Psoas muscle (tissue), 8 donors: ENCODE measurements around the gene ZNF418. TPM values are rescaled to one million over a fixed set of nuclear protein-coding genes. Genes with fewer than 3 reads are reported as not detected.

Source experiments
- ATAC-seq, 4 donors: fragments of 200-7000 bp; cut with Tn5 transposase; one replicate each; pipeline ENCODE4 v1.9.1; 2020; ENCODE audit warnings: moderate library complexity in 3 of 4, mild to moderate bottlenecking in 2 of 4
- DNase-seq, 2 donors: peaks; one replicate each; pipeline ENCODE4 v3.0.0-alpha.2; 2020
- H3K27ac ChIP-seq: fragments of 200-600 bp; one replicate; pipeline ENCODE4 v1.8.0; 2022
- H3K27me3 ChIP-seq, 3 donors: fragments of 200-600 bp in 1 of 3; one replicate each; pipeline versions ENCODE4 v1.6.1 to v1.8.0; 2013 to 2022; ENCODE audit warnings: low read length in 2 of 3, mild to moderate bottlenecking in 2 of 3, moderate library complexity in 1 of 3; ENCODE audit not compliant: insufficient read depth in 3 of 3
- H3K36me3 ChIP-seq, 2 donors: fragments of 200-600 bp in 1 of 2; one replicate each; pipeline versions ENCODE4 v1.6.1 to v1.8.0; 2013 to 2022; ENCODE audit warnings: low read depth in 1 of 2, mild to moderate bottlenecking in 1 of 2, moderate library complexity in 1 of 2; ENCODE audit not compliant: insufficient read depth in 1 of 2
- H3K4me1 ChIP-seq: fragments of 200-600 bp; one replicate; pipeline ENCODE4 v1.8.0; 2022
- H3K4me3 ChIP-seq: fragments of 200-600 bp; one replicate; pipeline ENCODE4 v1.8.0; 2022; ENCODE audit warnings: mild to moderate bottlenecking
- H3K9me3 ChIP-seq: fragments of 200-600 bp; one replicate; pipeline ENCODE4 v1.8.0; 2022
- WGBS, 3 donors: extraction: QIAGEN DNeasy Blood & Tissue Kit; methylation state at CpG; one replicate each; pipeline versions ENCODE4 v1.1.6 to v1.1.7; 2013; 5-methylcytosine and 5-hydroxymethylcytosine counted together
- intact Hi-C, 2 donors: fragments of 100-400 bp; cut with DNase I; formaldehyde crosslinking; loops; one replicate each; pipeline versions ENCODE4 v1.11.0 to v1.14.2; 2022
- long read RNA-seq, 2 donors: library from polyadenylated mRNA; unstranded; transcript quantifications; one replicate each; pipeline ENCODE4 v2.0.0, GENCODE V29; 2021
- polyA plus RNA-seq, 3 donors: library from polyadenylated mRNA; stranded (reverse); fragments of 200-250 nt; gene quantifications; one replicate each; pipeline ENCODE4 v1.2.3, GENCODE V29; 2013
- total RNA-seq, 4 donors: library from RNA; stranded (reverse); fragmentation: NEBNext Ultra II Directional in 2 of 4; extraction: Animal tissue kit (Norgen Biotek cat#: 25700) in 2 of 4; gene quantifications; one replicate each; pipeline versions ENCODE4 v1.2.1 to v1.2.4, GENCODE V29; 2021 to 2023
- TF ChIP-seq, protein P1 (sequence below): fragments of 200-600 bp; IDR thresholded peaks from one replicate; pipeline ENCODE4 v1.8.0; 2022; ENCODE audit warnings: antibody characterized with exemption
- donor health status: healthy with polysubstance abuse.
- donor health status: DM: no; HTN: no; CAD: no; lungs with moderate emphysema.
- donor health status: Bipolar disorder and iron deficiency.
- donor health status: healthy.
- donor health status: DM: yes; HTN: yes; CAD: no.
- donor health status: DM: no; HTN: no; CAD: no.
- donor health status: DM: no; HTN: no; CAD: no.
- donor health status: DM: yes; HTN: yes; CAD: no.

The ZNF418 gene
- total RNA-seq (1 to 10 TPM; 2.7 to 6.1 (median 3.1) TPM), polyA plus RNA-seq (1 to 10 TPM in 2 of 3 donors, under 1 TPM in 1; 0.68 to 1.7 (median 1.6) TPM)
- long read RNA-seq, donor 1, partial matches to known transcripts: 0 of 1 reads
- long read RNA-seq, donor 1, other reads (novel, unspliced or antisense): 1 of 1 reads
- long read RNA-seq, donor 2, partial matches to known transcripts: 0 of 1 reads
- long read RNA-seq, donor 2, other reads (novel, unspliced or antisense): 1 of 1 reads

DNA sequence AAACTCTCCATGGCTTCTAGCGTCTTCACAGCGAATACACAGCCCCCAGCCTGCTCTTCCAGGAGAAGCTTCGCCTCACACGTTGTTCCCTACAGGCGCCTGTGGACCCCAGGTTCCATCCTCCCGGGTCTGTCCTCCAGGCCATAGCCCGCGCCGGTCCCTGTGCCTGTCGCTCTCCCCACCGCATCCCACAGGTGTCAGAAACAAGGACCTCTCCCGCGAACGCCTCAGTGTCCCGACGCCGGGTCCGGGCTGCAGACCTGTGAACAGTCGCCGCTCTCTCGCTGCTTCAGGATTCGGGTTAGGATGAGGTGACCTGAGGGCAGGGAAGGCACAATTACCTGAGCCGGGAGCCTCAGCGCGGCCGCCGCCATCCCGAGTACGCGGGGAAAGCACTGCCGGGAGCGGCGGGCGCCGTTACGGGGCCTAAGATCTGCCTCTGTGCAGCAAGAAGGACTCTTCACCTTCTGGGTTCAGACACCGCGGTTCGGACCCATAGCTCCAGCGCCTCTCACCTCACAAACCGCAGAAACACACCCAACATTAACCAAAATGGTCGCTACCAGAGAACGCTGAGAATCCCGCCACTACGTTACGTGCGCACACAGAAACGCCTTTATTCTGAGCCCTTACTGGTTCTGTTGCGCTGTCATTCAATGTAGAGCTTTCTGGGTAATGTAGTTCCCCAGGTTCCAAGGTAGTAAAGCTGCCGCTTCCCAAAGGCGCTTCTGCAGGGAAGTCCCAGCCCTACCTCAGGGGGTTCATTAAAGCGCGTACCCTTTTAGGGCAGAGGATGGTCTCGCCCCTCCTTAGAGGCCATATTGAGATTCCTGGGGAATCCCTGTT, at the start of gene ZNF418:
Gene ZNF418 (minus strand): TSS at position 583 of the 846 bp plus-strand sequence. CDS start 1,580 bp downstream, outside the sequence.
- Histone ChIP-seq H3K4me1 (no peaks in the 10 kb centered on the region), H3K27me3 (no peaks in the 10 kb centered on the region), H3K9me3 (peaks cover 78% of the 10 kb centered on the region), H3K27ac (peak within 1 kb of the TSS; percentile 58), H3K4me3 (peak within 1 kb of the TSS; percentile 81), H3K36me3 (peaks cover 6 to 15% of the 10 kb centered on the region in 2 donors)
- ATAC-seq (peak; percentile 93 to 100 (median 98)), DNase-seq (peak; percentile 39 to 65)
- intact Hi-C loops: no loop called here
- TF ChIP-seq, protein P1, sequence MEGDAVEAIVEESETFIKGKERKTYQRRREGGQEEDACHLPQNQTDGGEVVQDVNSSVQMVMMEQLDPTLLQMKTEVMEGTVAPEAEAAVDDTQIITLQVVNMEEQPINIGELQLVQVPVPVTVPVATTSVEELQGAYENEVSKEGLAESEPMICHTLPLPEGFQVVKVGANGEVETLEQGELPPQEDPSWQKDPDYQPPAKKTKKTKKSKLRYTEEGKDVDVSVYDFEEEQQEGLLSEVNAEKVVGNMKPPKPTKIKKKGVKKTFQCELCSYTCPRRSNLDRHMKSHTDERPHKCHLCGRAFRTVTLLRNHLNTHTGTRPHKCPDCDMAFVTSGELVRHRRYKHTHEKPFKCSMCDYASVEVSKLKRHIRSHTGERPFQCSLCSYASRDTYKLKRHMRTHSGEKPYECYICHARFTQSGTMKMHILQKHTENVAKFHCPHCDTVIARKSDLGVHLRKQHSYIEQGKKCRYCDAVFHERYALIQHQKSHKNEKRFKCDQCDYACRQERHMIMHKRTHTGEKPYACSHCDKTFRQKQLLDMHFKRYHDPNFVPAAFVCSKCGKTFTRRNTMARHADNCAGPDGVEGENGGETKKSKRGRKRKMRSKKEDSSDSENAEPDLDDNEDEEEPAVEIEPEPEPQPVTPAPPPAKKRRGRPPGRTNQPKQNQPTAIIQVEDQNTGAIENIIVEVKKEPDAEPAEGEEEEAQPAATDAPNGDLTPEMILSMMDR: no peak
- WGBS, 3 donors: 3 to 4% (median 3%) methylated on average over 49 to 54 of the region's 54 CpGs

DNA sequence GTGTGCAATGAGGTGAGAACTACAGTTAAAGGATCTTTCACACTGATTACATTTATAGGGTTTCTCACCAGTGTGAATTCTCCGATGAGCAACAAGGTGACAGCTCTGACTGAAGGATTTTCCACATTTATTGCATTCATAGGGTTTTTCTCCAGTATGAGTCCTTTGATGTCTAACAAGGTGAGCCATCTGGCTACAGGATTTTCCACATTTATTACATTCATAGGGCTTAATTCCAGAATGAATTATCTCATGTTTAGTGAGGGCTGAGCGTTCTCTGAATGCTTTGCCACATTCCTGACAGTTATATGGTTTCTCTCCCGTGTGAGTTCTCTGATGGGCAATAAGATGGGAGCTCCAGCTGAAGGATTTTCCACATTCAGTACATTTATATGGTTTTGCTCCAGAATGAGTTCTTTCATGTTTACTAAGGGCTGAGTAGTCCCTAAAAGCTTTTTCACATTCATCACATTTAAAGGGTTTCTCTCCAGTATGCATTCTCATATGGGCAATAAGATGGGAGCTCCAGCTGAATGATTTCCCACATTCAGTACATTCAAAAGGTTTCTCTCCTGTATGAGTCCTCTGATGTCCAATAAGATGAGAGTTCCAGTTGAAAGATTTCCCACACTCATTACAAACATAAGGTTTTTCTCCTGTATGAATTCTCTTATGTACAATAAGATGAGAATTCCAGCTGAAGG, 43.5 kb upstream of the ZNF418 start:
- Histone ChIP-seq H3K4me1 (no peaks in the 10 kb centered on the region), H3K27ac (no peak overlapping the region), H3K27me3 (peaks cover 0 to 1% (median 0%) of the 10 kb centered on the region in 3 donors), H3K4me3 (no peak overlapping the region), H3K36me3 (peaks cover 56 to 66% of the 10 kb centered on the region in 2 donors), H3K9me3 (peaks cover 98% of the 10 kb centered on the region)
- ATAC-seq (no peak), DNase-seq (no peak)
- TF ChIP-seq, protein P1: no peak
- intact Hi-C loops: no loop called here
- 97 to 99% (median 98%) methylated on average over 3 of the region's 3 CpGs for WGBS, 3 donors

DNA sequence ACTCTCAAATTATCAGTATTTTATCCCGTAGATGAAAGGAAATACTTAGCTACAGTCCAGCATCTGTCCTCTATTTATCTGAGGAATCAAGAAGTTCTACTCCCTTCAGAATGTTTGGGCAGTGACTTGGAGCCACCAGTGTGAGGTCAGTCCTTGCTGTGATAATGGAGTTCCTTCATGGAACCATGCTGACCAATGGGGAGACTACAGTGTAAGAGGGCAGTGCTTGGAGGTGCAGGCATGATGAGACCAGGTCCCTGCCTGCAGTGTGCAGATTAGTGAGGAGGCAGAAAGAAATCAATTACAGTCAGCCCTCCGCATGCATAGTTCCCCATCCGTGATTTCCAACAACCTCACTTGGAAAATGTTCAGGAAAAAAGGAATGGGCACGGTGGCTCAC, 39.2 kb upstream of the ZNF418 start, which contains the start of gene C19orf18:
Gene C19orf18 (minus strand): TSS at position 101 of the 400 bp plus-strand sequence. CDS start 102 bp downstream, outside the sequence.
- intact Hi-C loops: no loop called here
- WGBS, 3 donors: 97 to 98% (median 98%) methylated on average over 4 of the region's 4 CpGs
- Histone ChIP-seq H3K27ac (no peak within 1 kb of the TSS), H3K9me3 (peaks cover 87% of the 10 kb centered on the region), H3K4me1 (no peaks in the 10 kb centered on the region), H3K4me3 (no peak within 1 kb of the TSS), H3K27me3 (no peaks in the 10 kb centered on the region), H3K36me3 (peaks cover 21 to 26% of the 10 kb centered on the region in 2 donors)
- TF ChIP-seq, protein P1: no peak
- DNase-seq (no peak), ATAC-seq (no peak)

DNA sequence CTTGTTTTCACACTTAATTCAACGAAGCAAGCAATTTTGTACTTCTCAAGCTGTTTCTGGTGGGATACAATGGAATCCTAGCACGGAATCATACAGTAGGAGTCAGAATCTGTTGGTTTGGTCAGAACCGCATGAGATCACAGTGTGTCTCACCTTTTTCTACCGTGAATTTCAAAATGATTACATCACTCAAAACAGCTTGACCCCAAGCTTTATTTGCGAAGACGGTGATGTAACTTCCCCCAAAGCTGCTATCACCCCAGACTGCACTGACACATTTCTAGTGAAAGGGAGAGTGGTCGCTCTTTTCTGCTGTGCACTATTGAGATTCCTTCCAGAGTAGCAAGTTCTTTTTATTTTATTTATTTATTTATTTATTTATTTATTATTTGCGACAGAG, 29.6 kb upstream of the ZNF418 start:
- H3K9me3 ChIP-seq: peaks cover 91% of the 10 kb centered on the region
- intact Hi-C loops: no loop called here

More for the DNA sequence above, 29.6 kb upstream of the ZNF418 start:
- Histone ChIP-seq H3K27me3 (no peaks in the 10 kb centered on the region), H3K36me3 (peaks cover 0 to 11% of the 10 kb centered on the region in 2 donors), H3K4me3 (no peak overlapping the region), H3K4me1 (no peaks in the 10 kb centered on the region), H3K27ac (no peak overlapping the region)
- TF ChIP-seq, protein P1: no peak
- no peak for ATAC-seq
- DNase-seq: no peak
- 80 to 93% (median 91%) methylated on average over 8 of the region's 8 CpGs for WGBS, 3 donors
